Measurements from ENCODE around the gene DRG2. TPM values are rescaled to one million over a fixed set of nuclear protein-coding genes. Genes with fewer than 3 reads are reported as not detected.

Gene DRG2
- total and polyA plus RNA-seq, 7 donors = 25.0 to 37.3 (median 33.2) TPM

GRCh38 chr17:18109935-18110485 lies 22.3 kb downstream of the DRG2 start:
- Histone ChIP-seq H3K27me3 (peaks cover 0 to 4% (median 0%) of the 10 kb centered on the region in 3 donors), H3K4me3 (no peak overlapping the region), H3K36me3 (peaks cover 0 to 24% (median 9%) of the 10 kb centered on the region in 4 donors), H3K27ac (no peak overlapping the region), H3K9me3 (no peaks in the 10 kb centered on the region), H3K4me1 (no peaks in the 10 kb centered on the region)
- WGBS, 2 donors = 75 to 84% methylated on average over 10 of the region's 10 CpGs
- TF ChIP-seq CTCF (IDR thresholded peaks at IDR 0.05) (no peak), POLR2A (IDR thresholded peaks at IDR 0.05) (no peak), POLR2AphosphoS5 (IDR thresholded peaks at IDR 0.05) (no peak), EP300 (IDR thresholded peaks at IDR 0.05) (no peak)
- intact Hi-C loops (cut with DNase I) = no loop called here
- DNase-seq = no peak

- no peak for DNase-seq
- intact Hi-C loops (cut with DNase I) = no loop called here
- Histone ChIP-seq H3K4me3 (no peak overlapping the region), H3K9me3 (no peaks in the 10 kb centered on the region), H3K36me3 (peaks cover 0 to 17% (median 9%) of the 10 kb centered on the region in 4 donors), H3K27ac (no peak overlapping the region), H3K27me3 (peaks cover 0 to 11% (median 0%) of the 10 kb centered on the region in 3 donors), H3K4me1 (no peaks in the 10 kb centered on the region)
- 46 to 78% methylated on average over 4 of the region's 4 CpGs for WGBS, 2 donors
- no peak for TF ChIP-seq POLR2AphosphoS5 (IDR thresholded peaks at IDR 0.05)
- TF ChIP-seq CTCF (IDR thresholded peaks at IDR 0.05) = no peak
- TF ChIP-seq EP300 (IDR thresholded peaks at IDR 0.05) = no peak
- no peak for TF ChIP-seq POLR2A (IDR thresholded peaks at IDR 0.05)
Measured at GRCh38 chr17:18110636-18111145, 22.9 kb downstream of the DRG2 start.

- Histone ChIP-seq H3K9me3 (no peaks in the 10 kb centered on the region), H3K4me1 (no peaks in the 10 kb centered on the region), H3K36me3 (peaks cover 0 to 9% (median 8%) of the 10 kb centered on the region in 4 donors), H3K4me3 (no peak overlapping the region), H3K27me3 (peaks cover 0 to 12% (median 0%) of the 10 kb centered on the region in 3 donors), H3K27ac (no peak overlapping the region)
- intact Hi-C loops (cut with DNase I) = no loop called here
- 76 to 85% methylated on average over 6 of the region's 6 CpGs for WGBS, 2 donors
- no peak for TF ChIP-seq POLR2A (IDR thresholded peaks at IDR 0.05)
- no peak for TF ChIP-seq POLR2AphosphoS5 (IDR thresholded peaks at IDR 0.05)
- TF ChIP-seq EP300 (IDR thresholded peaks at IDR 0.05) = no peak
- no peak for TF ChIP-seq CTCF (IDR thresholded peaks at IDR 0.05)
- no peak for DNase-seq
Measured at GRCh38 chr17:18111330-18111971, 23.7 kb downstream of the DRG2 start.

GRCh38 chr17:18115517-18115916 lies 27.8 kb downstream of the DRG2 start:
- TF ChIP-seq EP300 (IDR thresholded peaks at IDR 0.05) = no peak
- TF ChIP-seq CTCF (IDR thresholded peaks at IDR 0.05) = no peak
- no peak for TF ChIP-seq POLR2AphosphoS5 (IDR thresholded peaks at IDR 0.05)
- no peak for TF ChIP-seq POLR2A (IDR thresholded peaks at IDR 0.05)
- WGBS, 2 donors = 68 to 87% methylated on average over 7 of the region's 7 CpGs
- Histone ChIP-seq H3K9me3 (peaks cover 0 to 2% (median 0%) of the 10 kb centered on the region in 4 donors), H3K4me1 (no peaks in the 10 kb centered on the region), H3K27me3 (peaks cover 0 to 12% (median 0%) of the 10 kb centered on the region in 3 donors), H3K27ac (no peak overlapping the region), H3K4me3 (no peak overlapping the region), H3K36me3 (no peaks in the 10 kb centered on the region)
- no peak for DNase-seq
- intact Hi-C loops (cut with DNase I) = no loop called here
